Measurements from ENCODE around the gene SLN.

- TF ChIP-seq CTCF (IDR thresholded peaks at IDR 0.05; ENCODE audit: poor library complexity): no peak
- TF ChIP-seq EZH2phosphoT487 (IDR thresholded peaks at IDR 0.05; ENCODE audit: low read depth, severe bottlenecking, unreplicated experiment): no peak
Observed at GRCh38 chr11:107661656-107662055, 50.2 kb downstream of the SLN start.

Data from hepatocyte (in vitro differentiated cells).